SK-N-SH treated with all-trans-retinoic acid at 6 μM for 48 hours (cell line): ENCODE data around the gene LAMA5.

Source experiments
- ATAC-seq: fragments of 200-7000 bp; cut with Tn5 transposase; 3 replicates; pipeline ENCODE4 v1.9.1; 2020; ENCODE audit warnings: mild to moderate bottlenecking, moderate library complexity
- ARNTL ChIP-seq: fragments of 450-650 bp; formaldehyde crosslinking; IDR thresholded peaks from 2 replicates; pipeline ENCODE4 v1.5.0; 2020; ENCODE audit warnings: low read depth, mild to moderate bottlenecking, moderate library complexity, borderline replicate concordance
- BACH2 ChIP-seq: fragments of 250-450 bp; sonication (Bioruptor Pico); IDR thresholded peaks from 2 replicates; pipeline ENCODE4 v1.9.0; 2021; ENCODE audit warnings: mild to moderate bottlenecking, borderline replicate concordance
- CREB5 ChIP-seq: fragments of 250-450 bp; sonication (Bioruptor Pico); IDR thresholded peaks from 2 replicates; pipeline ENCODE4 v1.5.1; 2020; ENCODE audit warnings: low read depth, mild to moderate bottlenecking, moderate library complexity
- CSDC2 ChIP-seq: fragments of 250-450 bp; sonication (Bioruptor Pico); IDR thresholded peaks from 2 replicates; pipeline ENCODE4 v1.5.0; 2020; ENCODE audit warnings: mild to moderate bottlenecking, moderate library complexity
- CSRNP3 ChIP-seq: fragments of 250-450 bp; sonication (Bioruptor Pico); IDR thresholded peaks from 2 replicates; pipeline ENCODE4 v1.5.1; 2021; ENCODE audit warnings: mild to moderate bottlenecking, moderate library complexity
- ESRRG ChIP-seq: fragments of 250-450 bp; sonication (Bioruptor Pico); IDR thresholded peaks from 2 replicates; pipeline ENCODE4 v1.6.1; 2021; ENCODE audit warnings: mild to moderate bottlenecking
- GLIS3 ChIP-seq: fragments of 250-450 bp; sonication (Bioruptor Pico); IDR thresholded peaks from 2 replicates; pipeline ENCODE4 v1.5.0; 2020; ENCODE audit warnings: mild to moderate bottlenecking, moderate library complexity
- ISL1 ChIP-seq: fragments of 250-450 bp; sonication (Bioruptor Pico); IDR thresholded peaks from 2 replicates; pipeline ENCODE4 v2.1.2; 2022; ENCODE audit warnings: mild to moderate bottlenecking, moderate library complexity
- OSR1 ChIP-seq: fragments of 250-450 bp; sonication (Bioruptor Pico); IDR thresholded peaks from 2 replicates; pipeline ENCODE4 v1.8.0; 2022; ENCODE audit warnings: moderate library complexity, mild to moderate bottlenecking, inconsistent platforms
- PATZ1 ChIP-seq: fragments of 250-450 bp; sonication (Bioruptor Pico); IDR thresholded peaks from 2 replicates; pipeline ENCODE4 v1.8.0; 2020; ENCODE audit warnings: mild to moderate bottlenecking, moderate library complexity, borderline replicate concordance
- POU6F1 ChIP-seq: fragments of 250-450 bp; sonication (Bioruptor Pico); IDR thresholded peaks from 2 replicates; pipeline ENCODE4 v1.8.0; 2021; ENCODE audit warnings: low read depth, mild to moderate bottlenecking, moderate library complexity, borderline replicate concordance
- PPARA ChIP-seq: fragments of 250-450 bp; sonication (Bioruptor Pico); IDR thresholded peaks from 2 replicates; pipeline ENCODE4 v1.5.0; 2020; ENCODE audit warnings: mild to moderate bottlenecking, borderline replicate concordance
- RARB ChIP-seq: fragments of 250-450 bp; sonication (Bioruptor Pico); IDR thresholded peaks from 2 replicates; pipeline ENCODE4 v1.8.0; 2021; ENCODE audit warnings: mild to moderate bottlenecking, moderate library complexity
- SNAI2 ChIP-seq: fragments of 250-450 bp; sonication (Bioruptor Pico); IDR thresholded peaks from 2 replicates; pipeline ENCODE4 v1.5.0; 2020; ENCODE audit warnings: mild to moderate bottlenecking, moderate library complexity
- TOX ChIP-seq: fragments of 250-450 bp; sonication (Bioruptor Pico); IDR thresholded peaks from 2 replicates; pipeline ENCODE4 v1.8.0; 2021; ENCODE audit warnings: mild to moderate bottlenecking, moderate library complexity, borderline replicate concordance
- TSHZ2 ChIP-seq: fragments of 250-450 bp; sonication (Bioruptor Pico); IDR thresholded peaks from 2 replicates; pipeline ENCODE4 v1.5.0; 2020; ENCODE audit warnings: mild to moderate bottlenecking, moderate library complexity
- ZFP3 ChIP-seq: fragments of 250-450 bp; sonication (Bioruptor Pico); IDR thresholded peaks from 2 replicates; pipeline ENCODE4 v1.5.0; 2020; ENCODE audit warnings: mild to moderate bottlenecking, moderate library complexity
- ZFP30 ChIP-seq: fragments of 450-650 bp; formaldehyde crosslinking; IDR thresholded peaks from 2 replicates; pipeline ENCODE4 v1.5.0; 2022; ENCODE audit warnings: mild to moderate bottlenecking, moderate library complexity
- ZNF565 ChIP-seq: fragments of 450-650 bp; formaldehyde crosslinking; conservative IDR thresholded peaks from 2 replicates; pipeline ENCODE4 v1.5.0; 2020; ENCODE audit warnings: low read depth, mild to moderate bottlenecking, moderate library complexity
- ZNF70 ChIP-seq: fragments of 450-650 bp; formaldehyde crosslinking; IDR thresholded peaks from 2 replicates; pipeline ENCODE4 v1.5.0; 2020; ENCODE audit warnings: mild to moderate bottlenecking, moderate library complexity
- ZNF8 ChIP-seq: fragments of 450-650 bp; formaldehyde crosslinking; IDR thresholded peaks from 2 replicates; pipeline ENCODE4 v1.5.0; 2020; ENCODE audit warnings: mild to moderate bottlenecking, moderate library complexity

LAMA5 gene

GRCh38 chr20:62333820-62334595, 33.1 kb downstream of the LAMA5 start:
- ATAC-seq: no peak
- TF ChIP-seq CSDC2 (CRISPR knock-in tag) (no peak), ESRRG (CRISPR knock-in tag) (no peak), CREB5 (CRISPR knock-in tag) (no peak), BACH2 (CRISPR knock-in tag) (no peak), ZFP3 (no peak), ZNF8 (no peak), GLIS3 (CRISPR knock-in tag) (no peak)

GRCh38 chr20:62332989-62333819, 33.9 kb downstream of the LAMA5 start:
- no peak for ATAC-seq
- no peak for TF ChIP-seq ARNTL
- no peak for TF ChIP-seq OSR1 (CRISPR knock-in tag)
- TF ChIP-seq BACH2 (CRISPR knock-in tag): no peak
- no peak for TF ChIP-seq ZNF70 (CRISPR knock-in tag)
- no peak for TF ChIP-seq ZNF8
- TF ChIP-seq ZFP30 (CRISPR knock-in tag): no peak
- TF ChIP-seq PPARA: no peak
- TF ChIP-seq RARB (CRISPR knock-in tag): no peak
- TF ChIP-seq SNAI2 (CRISPR knock-in tag): no peak
- no peak for TF ChIP-seq CREB5 (CRISPR knock-in tag)
- TF ChIP-seq CSRNP3 (CRISPR knock-in tag): no peak
- no peak for TF ChIP-seq PATZ1 (CRISPR knock-in tag)
- TF ChIP-seq GLIS3 (CRISPR knock-in tag): no peak
- TF ChIP-seq TOX (CRISPR knock-in tag): no peak
- TF ChIP-seq ZNF565 (CRISPR knock-in tag): no peak
- no peak for TF ChIP-seq ISL1 (CRISPR knock-in tag)
- TF ChIP-seq POU6F1 (CRISPR knock-in tag): no peak
- no peak for TF ChIP-seq CSDC2 (CRISPR knock-in tag)

GRCh38 chr20:62332421-62332820, 34.7 kb downstream of the LAMA5 start:
- ATAC-seq: no peak
- no peak for TF ChIP-seq ISL1 (CRISPR knock-in tag)
- no peak for TF ChIP-seq ZFP3
- no peak for TF ChIP-seq CREB5 (CRISPR knock-in tag)
- TF ChIP-seq ARNTL: no peak
- no peak for TF ChIP-seq TSHZ2 (CRISPR knock-in tag)
- no peak for TF ChIP-seq ZNF565 (CRISPR knock-in tag)
- TF ChIP-seq RARB (CRISPR knock-in tag): no peak
- TF ChIP-seq BACH2 (CRISPR knock-in tag): no peak
- TF ChIP-seq ZFP30 (CRISPR knock-in tag): no peak
- no peak for TF ChIP-seq CSDC2 (CRISPR knock-in tag)
- no peak for TF ChIP-seq ZNF70 (CRISPR knock-in tag)
- no peak for TF ChIP-seq POU6F1 (CRISPR knock-in tag)
- TF ChIP-seq ZNF8: no peak
- no peak for TF ChIP-seq OSR1 (CRISPR knock-in tag)
